Endothelial cell of coronary artery (primary cell): Measurements from ENCODE around the gene UBB. TPM values are rescaled to one million over a fixed set of nuclear protein-coding genes. Genes with fewer than 3 reads are reported as not detected.

Experiments
- total RNA-seq: library from RNA; depleted of rRNA; stranded (reverse); fragments of >200 nt; gene quantifications from 2 replicates; pipeline ENCODE4 v1.2.3, GENCODE V29; 2014

The UBB gene
- total RNA-seq, result 2,600 and 3,459 TPM in 2 replicates

GRCh38 chr17:16380640-16381495 is at the start of gene UBB:
UBB (plus strand) TSS chr17:16381091; CDS start chr17:16381908, 817 bp downstream.

GRCh38 chr17:16353317-16354174 is 27.3 kb upstream of the UBB start, which contains the start of gene CENPV:
CENPV (minus strand) TSS chr17:16353469; CDS start chr17:16353436, 33 bp downstream.

GRCh38 chr17:16415031-16415924 is 34.4 kb downstream of the UBB start, which contains the start of gene TRPV2:
TRPV2 (plus strand) TSS chr17:16415571; CDS start chr17:16417669, 2,098 bp downstream.

Other genes with a start within 250 kb of the UBB start
- gene NCOR1, start 165.6 kb upstream of the UBB start, total RNA-seq, result 81.7 and 97.8 TPM in 2 replicates
- 12.1 and 12.2 TPM in 2 replicates for gene PIGL, start 163.9 kb upstream of the UBB start, total RNA-seq
- gene CENPV, start 27.6 kb upstream of the UBB start, total RNA-seq, result 27.0 and 39.9 TPM in 2 replicates
- gene TRPV2, start 34.5 kb downstream of the UBB start, total RNA-seq, result 23.5 and 32.3 TPM in 2 replicates
- gene LRRC75A, start 111.1 kb downstream of the UBB start, total RNA-seq, result 1.5 and 2.0 TPM in 2 replicates
- gene ZNF287, start 188.1 kb downstream of the UBB start, total RNA-seq, result 2.5 and 3.9 TPM in 2 replicates